ENCODE measurements around the gene AMN. TPM values are rescaled to one million over a fixed set of nuclear protein-coding genes. Genes with fewer than 3 reads are reported as not detected.

AMN gene
- total and polyA plus RNA-seq, 5 donors = 0.37 to 0.58 (median 0.48) TPM; not detected in 2

DNA sequence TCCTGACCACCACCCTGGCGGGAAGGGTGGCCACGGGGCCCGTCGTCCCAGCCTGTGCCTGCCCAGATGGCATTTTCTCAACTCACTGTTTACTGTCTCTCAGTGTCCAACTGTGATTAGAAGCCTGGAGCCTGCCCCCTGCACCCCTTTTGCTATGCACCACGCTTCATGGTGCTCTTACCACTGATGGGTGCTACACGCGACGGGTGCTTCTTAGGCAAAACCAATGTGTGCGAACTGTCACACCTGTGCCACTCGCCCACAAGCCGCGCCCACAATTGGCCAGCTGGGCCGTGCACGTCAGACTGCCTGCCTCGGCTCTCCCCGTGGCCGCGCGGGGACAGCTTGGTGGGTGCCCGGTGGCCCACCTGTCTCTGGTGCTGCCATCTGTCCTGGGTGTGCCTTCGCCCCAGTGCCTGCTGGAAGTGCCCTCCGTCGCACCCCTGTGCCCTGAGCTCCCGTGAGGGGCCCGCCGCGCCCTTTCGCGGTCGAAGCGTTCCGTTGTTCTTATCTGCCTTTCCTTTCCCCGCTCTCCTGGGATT, 15.1 kb upstream of the AMN start:
- DNase-seq = peak in 1 of 3 donors; percentile 25
- Histone ChIP-seq H3K4me3 (ENCODE audit: low read length) (no peak overlapping the region), H3K27ac (ENCODE audit: low read length) (no peak overlapping the region), H3K9me3 (ENCODE audit: control insufficient read depth, low read length) (no peaks in the 10 kb centered on the region), H3K4me1 (ENCODE audit: control insufficient read depth, insufficient read depth, low read length) (no peaks in the 10 kb centered on the region), H3K27me3 (ENCODE audit: control insufficient read depth, insufficient read depth) (no peaks in the 10 kb centered on the region)
- 97% methylated on average over 33 of the region's 33 CpGs for WGBS
- no peak for ATAC-seq
- intact Hi-C loops (cut with DNase I) = no loop called here

DNA sequence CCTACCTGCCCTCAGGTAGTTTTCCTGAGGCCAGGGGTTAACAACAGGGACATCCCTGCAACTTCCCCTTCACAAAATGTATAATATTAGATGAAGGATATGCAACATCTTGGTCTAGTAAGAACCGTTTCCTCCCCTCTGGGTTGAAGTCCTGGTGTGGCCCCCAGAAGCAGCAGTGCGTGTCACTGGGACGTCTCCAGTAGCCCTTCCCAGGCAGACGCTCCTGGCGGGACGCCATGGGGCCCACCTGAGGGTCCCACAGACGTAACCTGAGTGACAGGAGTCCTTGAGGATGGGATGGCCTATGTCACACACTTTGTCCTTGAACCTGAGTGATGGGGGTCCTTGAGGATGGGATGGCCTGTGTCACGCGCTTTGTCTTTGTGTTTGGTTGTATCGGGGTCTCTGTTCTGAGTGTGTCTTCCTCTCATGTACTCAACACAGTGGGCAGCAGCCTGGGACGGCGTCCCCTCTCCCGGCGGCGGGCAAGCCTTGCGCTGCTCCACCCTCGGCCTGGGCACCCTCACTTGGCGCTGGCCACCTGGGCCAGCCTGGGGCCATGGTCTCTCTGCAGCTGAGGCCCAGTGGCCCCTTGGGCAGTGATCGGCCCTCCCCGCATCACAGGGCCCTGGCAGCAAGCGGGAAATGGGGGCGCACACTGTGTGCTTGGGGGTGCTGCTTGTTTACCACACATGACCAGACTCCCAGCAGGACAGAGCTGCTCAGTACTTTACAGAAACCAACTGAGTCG, 14.3 kb upstream of the AMN start:
- no peaks in the 10 kb centered on the region for H3K27me3 ChIP-seq (ENCODE audit: control insufficient read depth, insufficient read depth)
- H3K4me1 ChIP-seq (ENCODE audit: control insufficient read depth, insufficient read depth, low read length) = no peaks in the 10 kb centered on the region
- no peak for ATAC-seq
- DNase-seq = peak in 1 of 3 donors; percentile 53
- intact Hi-C loops (cut with DNase I) = no loop called here
- no peaks in the 10 kb centered on the region for H3K9me3 ChIP-seq (ENCODE audit: control insufficient read depth, low read length)
- no peak overlapping the region for H3K27ac ChIP-seq (ENCODE audit: low read length)
- WGBS = 94% methylated on average over 23 of the region's 23 CpGs
- no peak overlapping the region for H3K4me3 ChIP-seq (ENCODE audit: low read length)

DNA sequence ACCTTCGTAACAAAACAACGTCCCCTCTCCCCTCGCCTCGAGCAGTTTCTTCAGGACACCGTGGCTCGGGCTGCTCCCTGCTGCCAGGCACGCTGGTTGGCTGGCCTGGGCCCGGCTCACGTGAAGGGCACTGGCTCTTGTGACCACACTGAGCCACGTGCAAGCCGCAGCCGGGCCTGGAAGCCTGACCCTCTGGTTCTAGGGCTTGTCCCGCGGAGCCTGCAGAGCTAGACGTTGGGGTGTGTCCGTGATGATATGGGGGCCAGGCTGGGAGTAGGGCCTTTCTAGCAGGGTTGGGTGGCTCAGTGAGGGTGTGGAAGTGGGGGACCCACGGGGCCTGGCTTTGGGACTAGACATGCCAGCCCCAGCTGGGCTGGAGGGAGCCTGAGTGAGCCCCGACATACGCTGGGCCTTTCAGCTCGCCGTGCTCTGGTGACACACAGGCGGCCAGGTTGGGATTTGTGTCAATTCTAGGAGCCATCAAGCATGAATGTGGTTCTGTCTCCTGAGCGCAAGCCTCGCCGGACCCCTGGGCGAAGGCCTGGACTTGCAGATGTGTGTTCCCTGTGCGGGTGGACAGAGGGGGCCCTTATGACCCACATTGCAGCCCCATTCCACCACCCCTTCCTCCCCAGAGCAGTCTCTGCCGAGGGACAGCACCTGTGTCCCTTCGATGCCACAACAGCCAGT, 13.6 kb upstream of the AMN start:
- H3K4me3 ChIP-seq (ENCODE audit: low read length) = no peak overlapping the region
- H3K27ac ChIP-seq (ENCODE audit: low read length) = no peak overlapping the region
- 95% methylated on average over 29 of the region's 29 CpGs for WGBS
- intact Hi-C loops (cut with DNase I) = no loop called here
- DNase-seq = peak in 1 of 3 donors; percentile 46
- H3K27me3 ChIP-seq (ENCODE audit: control insufficient read depth, insufficient read depth) = no peaks in the 10 kb centered on the region
- no peaks in the 10 kb centered on the region for H3K4me1 ChIP-seq (ENCODE audit: control insufficient read depth, insufficient read depth, low read length)
- ATAC-seq = no peak
- no peaks in the 10 kb centered on the region for H3K9me3 ChIP-seq (ENCODE audit: control insufficient read depth, low read length)

DNA sequence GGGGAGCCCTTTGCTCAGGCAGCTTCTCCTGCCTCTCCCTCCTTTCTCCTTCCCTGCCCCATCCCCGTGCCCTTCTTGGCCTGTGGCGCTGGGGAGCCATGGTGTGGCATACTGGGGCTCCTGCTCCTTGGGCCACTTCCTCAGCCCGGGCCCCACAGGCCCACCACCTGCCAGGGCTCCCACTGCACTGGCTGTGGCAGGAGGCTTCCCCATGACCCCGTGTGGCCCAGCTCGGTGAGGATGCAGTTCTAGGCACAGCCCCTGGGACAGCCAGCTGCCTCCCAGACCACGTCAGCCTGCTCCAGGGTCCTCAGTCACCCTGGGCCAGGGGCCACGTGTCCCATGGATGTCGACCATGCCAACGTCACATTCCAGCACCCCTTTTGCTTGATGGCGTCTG, 13.0 kb upstream of the AMN start:
- ATAC-seq = no peak

DNA sequence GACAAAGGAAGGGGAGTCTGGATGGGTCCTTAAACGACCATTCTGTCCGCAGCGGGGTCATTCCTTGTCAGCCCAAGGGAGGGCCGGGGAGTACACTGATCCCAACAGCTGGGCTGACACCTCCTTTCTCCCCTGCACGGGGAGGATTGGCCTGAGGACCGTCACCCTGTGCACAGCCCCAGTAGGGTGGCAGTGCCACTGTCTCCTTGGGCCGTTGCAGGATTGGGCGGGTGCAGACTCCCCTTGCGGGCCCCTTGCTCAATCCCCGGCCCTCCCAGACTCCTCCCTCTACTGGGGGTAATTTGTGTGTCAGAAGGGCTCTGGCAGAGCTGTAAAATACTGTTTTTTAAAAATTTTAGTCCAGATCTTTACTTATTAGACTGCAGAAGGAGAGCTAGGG, 12.6 kb upstream of the AMN start:
- 84% methylated on average over 10 of the region's 10 CpGs for WGBS
- DNase-seq (peak in 1 of 3 donors; percentile 26), ATAC-seq (no peak)
- Histone ChIP-seq H3K27ac (ENCODE audit: low read length) (no peak overlapping the region), H3K4me3 (ENCODE audit: low read length) (no peak overlapping the region), H3K4me1 (ENCODE audit: control insufficient read depth, insufficient read depth, low read length) (no peaks in the 10 kb centered on the region), H3K9me3 (ENCODE audit: control insufficient read depth, low read length) (no peaks in the 10 kb centered on the region), H3K27me3 (ENCODE audit: control insufficient read depth, insufficient read depth) (no peaks in the 10 kb centered on the region)
- intact Hi-C loops (cut with DNase I) = loop anchor here in 3 of 4 donors (10.0 kb wide), 2 partner anchors 135 to 215 kb away; partner anchors contain the start of gene TRAF3 (in 2 of the 3)

More for the DNA sequence above, 13.0 kb upstream of the AMN start:
- no peaks in the 10 kb centered on the region for H3K4me1 ChIP-seq (ENCODE audit: control insufficient read depth, insufficient read depth, low read length)
- DNase-seq = peak in 1 of 3 donors; percentile 15
- WGBS = 89% methylated on average over 10 of the region's 10 CpGs
- H3K27me3 ChIP-seq (ENCODE audit: control insufficient read depth, insufficient read depth) = no peaks in the 10 kb centered on the region
- H3K9me3 ChIP-seq (ENCODE audit: control insufficient read depth, low read length) = no peaks in the 10 kb centered on the region
- intact Hi-C loops (cut with DNase I) = no loop called here
- no peak overlapping the region for H3K27ac ChIP-seq (ENCODE audit: low read length)
- H3K4me3 ChIP-seq (ENCODE audit: low read length) = no peak overlapping the region

DNA sequence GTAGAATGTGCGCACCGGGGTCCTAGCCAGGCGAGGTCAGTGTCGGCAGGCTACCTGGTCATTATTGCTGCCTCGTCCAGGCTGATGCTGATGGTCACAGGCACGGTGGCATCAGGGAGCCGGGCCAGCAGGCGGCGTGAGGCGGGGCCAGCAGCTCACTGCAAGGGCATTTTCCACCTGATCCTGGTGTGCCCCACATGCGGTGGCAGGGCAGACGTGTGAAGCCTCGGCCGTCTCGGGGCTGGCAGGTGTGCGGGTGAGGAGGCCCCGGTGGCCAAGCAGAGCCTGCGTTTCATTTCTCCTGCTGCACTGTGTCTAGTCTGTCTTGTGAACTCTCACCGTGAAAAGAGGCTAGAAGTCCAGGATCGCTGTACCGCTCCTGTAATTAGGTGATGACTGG, 12.0 kb upstream of the AMN start:
- DNase-seq (peak in 1 of 3 donors; percentile 16), ATAC-seq (no peak)
- WGBS = 90% methylated on average over 21 of the region's 21 CpGs
- no peak overlapping the region for H3K4me3 ChIP-seq (ENCODE audit: low read length)
- H3K9me3 ChIP-seq (ENCODE audit: control insufficient read depth, low read length) = no peaks in the 10 kb centered on the region
- H3K4me1 ChIP-seq (ENCODE audit: control insufficient read depth, insufficient read depth, low read length) = no peaks in the 10 kb centered on the region
- intact Hi-C loops (cut with DNase I) = loop anchor here in 3 of 4 donors (10.0 kb wide), 2 partner anchors 136 to 216 kb away; partner anchors contain the start of gene TRAF3 (in 2 of the 3)
- H3K27me3 ChIP-seq (ENCODE audit: control insufficient read depth, insufficient read depth) = no peaks in the 10 kb centered on the region
- H3K27ac ChIP-seq (ENCODE audit: low read length) = no peak overlapping the region

DNA sequence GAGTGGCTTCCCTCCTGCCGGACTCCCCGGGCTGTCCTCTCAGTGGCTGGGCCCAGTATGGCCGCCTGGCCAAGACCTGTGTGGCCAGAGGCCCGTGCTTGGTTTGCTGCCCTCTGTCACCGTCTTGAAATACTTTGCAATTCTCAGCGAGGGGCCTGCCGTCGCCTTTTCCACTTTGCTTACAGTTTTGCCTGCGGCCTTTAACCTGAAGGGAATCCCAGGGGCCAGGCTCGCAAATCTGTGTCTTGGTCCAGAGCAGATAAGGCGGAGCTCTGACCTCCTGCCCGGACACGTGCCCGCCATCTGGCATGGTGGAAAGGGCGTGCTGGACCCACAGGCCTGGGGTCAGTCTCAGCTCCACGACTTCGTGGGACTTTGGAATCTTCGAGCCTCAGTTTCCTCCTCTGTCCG, 10.9 kb upstream of the AMN start:
- no peaks in the 10 kb centered on the region for H3K27me3 ChIP-seq (ENCODE audit: control insufficient read depth, insufficient read depth)
- no peaks in the 10 kb centered on the region for H3K4me1 ChIP-seq (ENCODE audit: control insufficient read depth, insufficient read depth, low read length)
- intact Hi-C loops (cut with DNase I) = loop anchor here in 3 of 4 donors (10.0 kb wide), 2 partner anchors 137 to 217 kb away; partner anchors contain the start of gene TRAF3 (in 2 of the 3)
- no peaks in the 10 kb centered on the region for H3K9me3 ChIP-seq (ENCODE audit: control insufficient read depth, low read length)
- H3K27ac ChIP-seq (ENCODE audit: low read length) = no peak overlapping the region
- ATAC-seq (no peak), DNase-seq (peak in 1 of 3 donors; percentile 16)
- WGBS = 77% methylated on average over 19 of the region's 19 CpGs
- no peak overlapping the region for H3K4me3 ChIP-seq (ENCODE audit: low read length)

DNA sequence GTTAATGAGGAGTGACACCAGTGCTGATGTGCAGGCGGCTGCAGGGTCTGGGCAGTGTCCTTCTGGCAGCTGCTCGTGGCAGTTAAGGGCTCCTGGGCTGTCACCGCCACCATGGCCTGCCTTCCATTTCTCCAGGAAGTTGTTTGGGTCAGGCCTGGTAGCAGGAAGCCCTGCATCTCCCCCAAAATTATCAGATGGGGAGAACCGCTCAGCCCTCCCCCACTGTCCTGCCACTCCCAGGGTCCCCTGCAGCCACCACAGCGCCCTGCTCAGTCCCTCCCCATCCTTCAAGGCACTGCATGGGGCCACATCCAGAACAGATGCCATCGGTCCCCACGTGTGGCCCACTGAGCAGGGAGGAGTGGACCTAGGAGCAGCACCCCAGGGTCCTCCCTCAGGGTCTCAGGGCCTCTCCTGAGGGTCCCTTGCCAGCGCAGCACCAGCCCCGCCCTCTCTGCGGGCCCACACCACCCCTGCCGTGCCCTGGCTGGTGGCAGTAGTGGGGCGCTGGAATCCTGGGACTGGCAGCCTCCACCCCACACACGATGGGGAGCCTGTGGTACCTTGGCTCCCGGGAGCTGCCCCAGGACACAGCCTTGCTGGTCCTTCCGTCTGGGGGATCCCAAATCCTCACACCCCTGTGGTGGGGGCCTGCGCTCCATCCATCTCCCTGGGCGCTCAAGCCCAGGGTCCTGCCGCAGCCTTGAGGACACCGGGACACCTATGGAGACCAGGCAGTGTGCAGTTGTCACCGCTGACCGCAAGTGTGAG, 10.3 kb upstream of the AMN start:
- H3K27me3 ChIP-seq (ENCODE audit: control insufficient read depth, insufficient read depth) = no peaks in the 10 kb centered on the region

DNA sequence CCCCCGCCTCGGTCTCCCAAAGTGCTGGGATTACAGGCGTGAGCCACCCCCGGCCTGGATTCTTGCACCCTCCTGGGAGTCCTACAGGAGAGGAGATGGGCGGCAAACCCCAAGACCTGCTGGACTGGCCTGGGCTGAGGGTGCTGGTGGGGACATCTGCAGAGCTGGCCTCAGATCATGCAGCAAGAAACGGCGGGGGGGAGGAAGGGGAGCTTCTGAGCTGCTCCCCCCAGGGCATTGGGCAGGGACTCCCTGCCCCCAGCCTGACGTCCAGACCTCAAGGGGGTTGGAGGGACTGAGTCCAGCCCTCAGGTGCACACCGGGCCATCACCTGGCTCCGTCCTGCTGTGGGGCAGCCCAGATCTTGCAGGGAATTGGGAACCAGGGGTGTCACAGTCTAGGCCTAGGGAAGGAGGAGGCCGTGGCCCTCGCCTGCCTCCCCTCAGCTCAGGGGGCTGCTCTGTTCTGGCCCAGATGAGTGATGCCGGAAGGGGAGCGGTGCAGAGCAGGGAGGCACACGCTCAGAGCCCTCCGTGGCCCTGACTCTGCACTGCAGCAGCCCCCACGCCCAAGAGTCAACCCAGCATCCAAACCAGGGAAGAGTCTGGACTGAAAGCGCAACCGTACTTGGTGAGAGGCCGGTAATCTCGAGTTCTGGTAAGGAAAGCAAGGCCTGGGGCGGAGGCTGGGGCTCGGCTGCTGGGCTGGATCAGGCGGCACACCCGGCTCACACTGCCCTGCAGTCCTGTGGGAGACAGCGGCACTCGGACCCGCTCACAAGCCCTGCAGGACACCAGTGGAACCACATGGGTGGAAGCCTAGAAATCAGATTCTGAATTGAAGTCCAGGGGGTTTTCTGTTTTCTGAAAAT, 8.9 kb upstream of the AMN start:
- 88% methylated on average over 28 of the region's 28 CpGs for WGBS

More for the DNA sequence above, 10.3 kb upstream of the AMN start:
- H3K9me3 ChIP-seq (ENCODE audit: control insufficient read depth, low read length) = no peaks in the 10 kb centered on the region
- H3K4me1 ChIP-seq (ENCODE audit: control insufficient read depth, insufficient read depth, low read length) = no peaks in the 10 kb centered on the region
- WGBS = 92% methylated on average over 21 of the region's 21 CpGs
- H3K4me3 ChIP-seq (ENCODE audit: low read length) = no peak overlapping the region
- no peak overlapping the region for H3K27ac ChIP-seq (ENCODE audit: low read length)
- peak in 1 of 3 donors; percentile 29 for DNase-seq
- no peak for ATAC-seq
- intact Hi-C loops (cut with DNase I) = loop anchor here in 3 of 4 donors (10.0 kb wide), 2 partner anchors 137 to 217 kb away; partner anchors contain the start of gene TRAF3 (in 2 of the 3)

More for the DNA sequence above, 8.9 kb upstream of the AMN start:
- H3K4me3 ChIP-seq (ENCODE audit: low read length) = no peak overlapping the region
- no peaks in the 10 kb centered on the region for H3K9me3 ChIP-seq (ENCODE audit: control insufficient read depth, low read length)
- ATAC-seq (no peak), DNase-seq (peak in 1 of 3 donors; percentile 33)
- H3K27ac ChIP-seq (ENCODE audit: low read length) = no peak overlapping the region
- intact Hi-C loops (cut with DNase I) = loop anchor here in 3 of 4 donors (10.0 kb wide), 2 partner anchors 139 to 219 kb away; partner anchors contain the start of gene TRAF3 (in 2 of the 3)
- no peaks in the 10 kb centered on the region for H3K27me3 ChIP-seq (ENCODE audit: control insufficient read depth, insufficient read depth)
- no peaks in the 10 kb centered on the region for H3K4me1 ChIP-seq (ENCODE audit: control insufficient read depth, insufficient read depth, low read length)

Measured in right cardiac atrium (tissue), 5 donors.